ENCODE data around the gene TSFM. TPM values are rescaled to one million over a fixed set of nuclear protein-coding genes. Genes with fewer than 3 reads are reported as not detected.

The TSFM gene
- total RNA-seq, 1 experiment from 2014 or later: 53.2 TPM

DNA sequence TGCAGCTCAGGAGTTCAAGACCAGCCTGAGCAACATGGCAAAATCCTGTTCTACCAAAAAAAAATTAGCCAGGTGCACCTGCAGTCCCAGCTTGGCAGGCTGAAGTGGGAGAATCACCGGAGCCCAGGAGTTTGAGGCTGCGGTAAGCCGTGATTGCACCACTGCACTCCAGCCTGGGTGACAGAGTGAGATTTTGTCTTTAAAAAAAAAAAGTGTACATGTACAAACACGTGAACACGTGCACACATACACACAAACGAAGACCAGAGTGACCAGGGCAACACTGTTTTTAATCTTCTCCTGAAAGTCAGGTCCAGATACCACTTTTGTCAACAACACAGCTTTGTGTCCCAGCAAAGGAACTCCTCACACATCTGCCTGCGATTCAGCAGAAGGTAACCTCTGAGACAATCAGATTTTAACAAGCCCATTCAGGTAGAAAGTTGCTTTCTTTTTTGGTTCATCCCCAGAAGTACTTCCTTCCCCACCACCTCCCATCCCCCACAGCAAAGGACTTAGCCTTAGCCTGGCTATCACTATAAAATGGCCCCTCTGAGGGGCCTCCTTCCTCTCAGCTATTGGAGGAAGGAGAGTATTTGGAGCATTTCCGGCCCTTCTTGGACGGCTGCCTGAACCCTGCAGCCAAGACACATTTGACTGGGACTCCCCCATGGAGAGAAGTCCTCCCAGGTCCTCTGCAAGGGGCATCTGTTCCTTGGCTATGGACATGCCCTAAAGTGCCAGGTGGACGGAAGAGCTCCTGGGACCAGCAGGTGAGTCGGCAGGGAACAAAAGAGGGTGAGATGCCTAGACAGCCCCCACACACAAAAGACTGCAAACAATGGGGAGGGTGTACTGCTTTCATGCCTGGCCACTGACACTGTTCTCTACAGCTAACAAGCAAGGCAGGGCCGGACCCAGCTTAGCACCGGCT lies 54.1 kb downstream of the TSFM start:
- ATAC-seq: no peak
- no peaks in the 10 kb centered on the region for H3K27me3 ChIP-seq (ENCODE audit: insufficient read depth, low read length)
- no peak for DNase-seq (ENCODE audit: low read depth, low spot score)
- BruUV-seq (replicated peaks): no TSS peak
- ChIA-PET RAD21 (ENCODE audit: low non-redundant PET in 1 of 2, low total read pairs in 2 of 2, uncharacterized antibody in 2 of 2, unreplicated experiment in 2 of 2) (no interaction called here), CTCF (interaction anchor here (1.1 kb wide), 1 partner anchor 10 kb away, joined by 3 read pairs; the partner anchor contains the start of gene CTDSP2), POLR2A (interaction anchor here (0.9 to 2.6 kb wide), 2 partner anchors 10 to 25 kb away, joined by 3 to 7 read pairs; partner anchors contain the start of gene CTDSP2)
- no peak overlapping the region for H3K9ac ChIP-seq (ENCODE audit: low read length)
- H3K79me2 ChIP-seq (ENCODE audit: insufficient read depth, low read length): peaks cover 83% of the 10 kb centered on the region
- H2AFZ ChIP-seq (ENCODE audit: low read depth, low read length, poor library complexity, severe bottlenecking): no peak overlapping the region
- H3K4me3 ChIP-seq (replicated peaks in 1 of 2; ENCODE audit: low read depth in 1 of 2, low read length in 2 of 2): no peak overlapping the region
- TF ChIP-seq RAD21 (IDR thresholded peaks at IDR 0.05; ENCODE audit: low read depth) (no peak), JUND (IDR thresholded peaks at IDR 0.05) (no peak), CBX3 (IDR thresholded peaks at IDR 0.05; ENCODE audit: low read depth) (no peak), FOSL1 (IDR thresholded peaks at IDR 0.05; ENCODE audit: low read depth) (no peak), ZFX (IDR thresholded peaks at IDR 0.05) (no peak), EZH2 (IDR thresholded peaks at IDR 0.05) (no peak), POLR2AphosphoS5 (IDR thresholded peaks at IDR 0.05; ENCODE audit: low read depth, low read length) (no peak), ELF1 (IDR thresholded peaks at IDR 0.05; ENCODE audit: borderline replicate concordance, low read depth) (no peak), POLR2A (IDR thresholded peaks at IDR 0.05; ENCODE audit: borderline replicate concordance, extremely low read depth, insufficient read depth, insufficient read length) (no peak), CEBPB (IDR thresholded peaks at IDR 0.05; ENCODE audit: low read depth) (no peak), TCF7L2 (IDR thresholded peaks at IDR 0.05; ENCODE audit: borderline replicate concordance, extremely low read depth, insufficient read depth, insufficient read length) (no peak)
- TF ChIP-seq, protein P1, sequence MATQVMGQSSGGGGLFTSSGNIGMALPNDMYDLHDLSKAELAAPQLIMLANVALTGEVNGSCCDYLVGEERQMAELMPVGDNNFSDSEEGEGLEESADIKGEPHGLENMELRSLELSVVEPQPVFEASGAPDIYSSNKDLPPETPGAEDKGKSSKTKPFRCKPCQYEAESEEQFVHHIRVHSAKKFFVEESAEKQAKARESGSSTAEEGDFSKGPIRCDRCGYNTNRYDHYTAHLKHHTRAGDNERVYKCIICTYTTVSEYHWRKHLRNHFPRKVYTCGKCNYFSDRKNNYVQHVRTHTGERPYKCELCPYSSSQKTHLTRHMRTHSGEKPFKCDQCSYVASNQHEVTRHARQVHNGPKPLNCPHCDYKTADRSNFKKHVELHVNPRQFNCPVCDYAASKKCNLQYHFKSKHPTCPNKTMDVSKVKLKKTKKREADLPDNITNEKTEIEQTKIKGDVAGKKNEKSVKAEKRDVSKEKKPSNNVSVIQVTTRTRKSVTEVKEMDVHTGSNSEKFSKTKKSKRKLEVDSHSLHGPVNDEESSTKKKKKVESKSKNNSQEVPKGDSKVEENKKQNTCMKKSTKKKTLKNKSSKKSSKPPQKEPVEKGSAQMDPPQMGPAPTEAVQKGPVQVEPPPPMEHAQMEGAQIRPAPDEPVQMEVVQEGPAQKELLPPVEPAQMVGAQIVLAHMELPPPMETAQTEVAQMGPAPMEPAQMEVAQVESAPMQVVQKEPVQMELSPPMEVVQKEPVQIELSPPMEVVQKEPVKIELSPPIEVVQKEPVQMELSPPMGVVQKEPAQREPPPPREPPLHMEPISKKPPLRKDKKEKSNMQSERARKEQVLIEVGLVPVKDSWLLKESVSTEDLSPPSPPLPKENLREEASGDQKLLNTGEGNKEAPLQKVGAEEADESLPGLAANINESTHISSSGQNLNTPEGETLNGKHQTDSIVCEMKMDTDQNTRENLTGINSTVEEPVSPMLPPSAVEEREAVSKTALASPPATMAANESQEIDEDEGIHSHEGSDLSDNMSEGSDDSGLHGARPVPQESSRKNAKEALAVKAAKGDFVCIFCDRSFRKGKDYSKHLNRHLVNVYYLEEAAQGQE (IDR thresholded peaks at IDR 0.05; ENCODE audit: low read depth): no peak
- TF ChIP-seq, protein P2, sequence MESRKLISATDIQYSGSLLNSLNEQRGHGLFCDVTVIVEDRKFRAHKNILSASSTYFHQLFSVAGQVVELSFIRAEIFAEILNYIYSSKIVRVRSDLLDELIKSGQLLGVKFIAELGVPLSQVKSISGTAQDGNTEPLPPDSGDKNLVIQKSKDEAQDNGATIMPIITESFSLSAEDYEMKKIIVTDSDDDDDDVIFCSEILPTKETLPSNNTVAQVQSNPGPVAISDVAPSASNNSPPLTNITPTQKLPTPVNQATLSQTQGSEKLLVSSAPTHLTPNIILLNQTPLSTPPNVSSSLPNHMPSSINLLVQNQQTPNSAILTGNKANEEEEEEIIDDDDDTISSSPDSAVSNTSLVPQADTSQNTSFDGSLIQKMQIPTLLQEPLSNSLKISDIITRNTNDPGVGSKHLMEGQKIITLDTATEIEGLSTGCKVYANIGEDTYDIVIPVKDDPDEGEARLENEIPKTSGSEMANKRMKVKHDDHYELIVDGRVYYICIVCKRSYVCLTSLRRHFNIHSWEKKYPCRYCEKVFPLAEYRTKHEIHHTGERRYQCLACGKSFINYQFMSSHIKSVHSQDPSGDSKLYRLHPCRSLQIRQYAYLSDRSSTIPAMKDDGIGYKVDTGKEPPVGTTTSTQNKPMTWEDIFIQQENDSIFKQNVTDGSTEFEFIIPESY (IDR thresholded peaks at IDR 0.05; ENCODE audit: extremely low read depth, insufficient replicate concordance, low read length): no peak
- no peaks in the 10 kb centered on the region for H4K20me1 ChIP-seq (ENCODE audit: insufficient read depth)
- H3K36me3 ChIP-seq (ENCODE audit: control insufficient read depth in 1 of 2, insufficient read depth in 2 of 2, low read length in 2 of 2): no peaks in the 10 kb centered on the region
- H3K9me2 ChIP-seq (ENCODE audit: insufficient read depth): no peaks in the 10 kb centered on the region
- H3K4me2 ChIP-seq (ENCODE audit: low read length): no peak overlapping the region; the same call in 1 of the 2 replicates
- H3K4me1 ChIP-seq (ENCODE audit: control insufficient read depth in 1 of 2, insufficient read depth in 2 of 2, low read length in 2 of 2): peaks cover 6 to 37% of the 10 kb centered on the region in 2 experiments; a peak in 3 of 4 replicates
- no peak overlapping the region for H3K27ac ChIP-seq (ENCODE audit: low read depth, low read length)
- intact Hi-C loops (cut with micrococcal nuclease): no loop called here
- H3K9me3 ChIP-seq (ENCODE audit: control insufficient read depth in 1 of 2, insufficient read depth in 1 of 2, low read depth in 1 of 2, low read length in 2 of 2): no peaks in the 10 kb centered on the region
